Non-pigmented ciliary epithelial cell (primary cell): ENCODE data around the gene NUDT7.

Experiments used
- DNase-seq: peaks from one replicate; pipeline ENCODE4 v3.0.0-alpha.2; 2010; ENCODE audit warnings: low read depth

The NUDT7 gene

GRCh38 chr16:77722309-77723107 is at the start of gene NUDT7:
Gene NUDT7 (plus strand): TSS chr16:77722514. CDS start chr16:77722583, 69 bp downstream.
- peak; percentile 89 for DNase-seq

DNA sequence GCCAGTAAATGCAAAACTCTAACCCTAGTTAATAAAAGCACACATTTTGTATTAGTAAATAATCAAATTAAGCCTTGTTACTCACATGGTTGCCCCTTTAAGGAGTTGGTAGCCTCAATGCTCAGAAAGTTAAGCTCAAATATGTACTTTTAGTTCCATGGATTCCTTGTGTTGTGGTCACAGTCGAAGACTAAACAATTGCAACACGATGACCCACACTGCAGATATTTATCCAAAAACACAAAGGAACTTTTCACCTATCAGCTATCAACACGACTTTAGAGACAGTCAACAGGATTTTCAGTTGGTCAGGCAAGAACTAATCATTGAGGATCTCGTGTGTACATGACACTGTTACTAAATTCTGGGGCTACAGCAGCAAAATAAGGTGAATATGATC is 47.4 kb upstream of the NUDT7 start:
- DNase-seq: peak; percentile 76

DNA sequence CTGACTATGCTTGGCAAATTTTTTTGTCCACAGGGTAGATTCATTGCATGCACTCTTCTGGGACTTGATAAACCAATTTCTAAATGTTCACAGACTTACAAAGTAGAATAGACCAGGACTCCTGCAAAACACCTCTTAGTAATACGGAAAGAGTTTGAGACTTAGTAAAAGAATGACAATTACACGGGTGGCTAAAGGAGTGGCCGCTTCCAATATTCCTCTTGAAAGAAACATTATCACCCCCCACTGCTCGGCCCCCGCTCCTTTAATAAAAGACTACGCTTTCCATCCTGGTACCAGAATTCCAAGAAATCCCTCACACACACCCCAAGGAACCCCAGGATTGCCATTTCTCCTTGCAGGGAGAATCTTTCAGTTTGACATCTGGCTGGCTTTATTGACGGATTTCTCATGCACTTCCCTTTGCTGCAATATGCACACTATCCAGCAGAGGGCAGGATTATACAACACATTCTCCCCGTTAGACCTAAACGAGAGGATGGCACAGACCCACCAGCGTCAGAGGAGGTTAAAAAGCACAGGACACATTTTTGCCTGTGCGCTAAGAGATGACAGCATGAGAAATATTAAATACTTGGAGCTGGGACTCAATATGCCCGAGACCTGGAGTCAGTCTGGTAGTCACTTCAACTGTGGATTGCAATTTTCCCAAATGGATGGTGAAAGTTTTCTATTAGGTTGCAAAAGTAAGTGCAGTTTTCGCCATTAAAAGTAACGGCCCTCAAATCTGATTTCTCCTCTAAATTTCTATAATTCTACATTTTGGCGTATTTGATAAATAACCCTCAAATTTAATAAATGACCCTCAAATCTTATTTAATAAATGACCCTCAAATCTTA is 46.6 kb upstream of the NUDT7 start:
- DNase-seq: peak; percentile 54

DNA sequence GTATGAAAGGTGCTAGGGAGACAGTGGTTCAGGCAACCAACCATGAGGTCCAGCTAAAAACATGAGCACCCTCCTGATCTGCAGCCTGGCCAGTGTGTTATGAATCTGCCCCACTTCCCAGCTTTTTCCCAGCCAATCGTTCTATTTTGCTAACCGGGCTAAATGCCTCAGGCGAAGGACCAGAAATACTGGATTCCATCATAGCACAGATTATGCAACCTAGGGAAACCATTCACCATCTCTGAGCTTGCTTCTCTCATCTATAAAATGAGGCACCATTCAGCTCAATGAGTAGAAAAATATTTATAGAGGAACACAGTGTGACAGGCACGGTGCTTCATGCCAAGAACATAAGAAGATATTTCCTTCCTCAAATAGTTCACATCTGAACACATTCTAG is 45.2 kb upstream of the NUDT7 start:
- DNase-seq: no peak

DNA sequence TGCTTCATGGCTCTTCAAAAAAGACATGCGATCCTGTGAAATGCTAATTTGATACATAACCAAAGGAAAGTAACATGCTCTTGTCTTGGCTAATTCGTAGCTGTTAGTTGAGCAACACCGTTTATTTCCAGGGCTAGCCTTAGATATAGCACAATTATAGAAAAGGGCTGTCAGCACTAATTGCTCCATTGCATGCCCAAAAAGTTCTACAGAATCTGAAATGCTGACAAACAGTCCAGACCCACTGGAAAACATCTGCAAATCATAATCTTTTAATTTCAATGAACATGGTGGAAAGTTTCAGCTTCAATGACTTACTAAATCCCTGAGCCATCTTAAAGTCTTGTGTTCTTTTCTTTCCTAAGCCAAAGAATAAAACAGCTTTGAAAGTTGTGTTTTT is 42.9 kb upstream of the NUDT7 start:
- DNase-seq: no peak

GRCh38 chr16:77679901-77680300 is 42.4 kb upstream of the NUDT7 start:
- DNase-seq: no peak

DNA sequence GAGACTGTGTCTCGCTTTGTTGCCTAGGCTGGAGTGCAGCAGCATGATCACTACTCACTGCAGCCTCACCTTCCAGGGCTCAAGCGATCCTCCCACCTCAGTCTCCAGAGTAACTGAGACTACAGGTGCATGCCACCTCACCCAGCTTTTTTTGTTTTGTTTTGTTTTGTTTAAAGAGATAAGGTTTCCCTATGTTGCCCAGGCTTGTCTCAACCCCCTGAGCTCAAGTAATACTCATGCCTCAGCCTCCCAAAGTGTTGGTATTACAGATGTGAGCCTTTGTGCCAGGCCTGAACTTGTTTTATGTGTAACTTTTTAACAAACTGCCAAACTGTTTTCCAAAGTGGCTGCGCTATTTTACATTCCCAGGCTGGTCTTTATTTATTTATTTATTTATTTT is 41.8 kb upstream of the NUDT7 start:
- DNase-seq: no peak

- DNase-seq: no peak
These were observed 39.7 kb upstream of the NUDT7 start for GRCh38 chr16:77682586-77682985.

DNA sequence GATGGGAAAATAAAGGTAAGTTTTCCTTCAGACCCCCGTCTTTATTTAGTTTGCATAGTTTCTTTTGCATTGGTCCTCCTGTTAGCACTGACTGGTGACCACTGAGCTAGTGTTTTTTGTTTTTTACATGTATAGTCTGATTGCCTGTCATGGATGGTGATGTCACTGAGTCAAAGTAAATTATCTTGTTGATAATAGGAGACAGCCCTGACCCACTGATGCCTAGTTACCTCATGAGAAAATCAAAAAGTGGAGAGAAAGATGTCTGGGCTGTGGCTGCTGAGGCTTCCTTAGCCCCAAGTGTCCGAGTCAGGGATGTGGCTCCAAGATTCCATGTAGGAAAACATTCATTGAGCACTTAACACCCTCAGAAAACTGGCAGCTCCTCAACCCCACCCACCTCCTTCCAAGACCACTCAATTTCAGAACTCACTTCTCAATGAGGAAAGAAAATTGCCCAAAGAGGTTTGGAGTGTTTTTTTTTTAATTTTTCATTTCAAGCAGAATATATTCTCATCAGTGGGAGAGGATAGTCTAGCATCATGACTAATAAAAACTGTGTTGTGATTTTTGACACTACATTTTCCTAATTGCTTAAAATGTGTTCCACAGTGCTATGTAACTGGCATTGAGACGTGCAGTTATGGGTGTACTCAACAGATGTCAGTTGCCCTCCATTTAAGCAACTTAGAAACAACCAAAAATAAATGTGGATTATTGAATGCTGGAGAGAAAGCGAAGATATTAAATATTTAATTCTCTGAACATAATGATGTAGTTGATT is 38.7 kb upstream of the NUDT7 start:
- DNase-seq: no peak

DNA sequence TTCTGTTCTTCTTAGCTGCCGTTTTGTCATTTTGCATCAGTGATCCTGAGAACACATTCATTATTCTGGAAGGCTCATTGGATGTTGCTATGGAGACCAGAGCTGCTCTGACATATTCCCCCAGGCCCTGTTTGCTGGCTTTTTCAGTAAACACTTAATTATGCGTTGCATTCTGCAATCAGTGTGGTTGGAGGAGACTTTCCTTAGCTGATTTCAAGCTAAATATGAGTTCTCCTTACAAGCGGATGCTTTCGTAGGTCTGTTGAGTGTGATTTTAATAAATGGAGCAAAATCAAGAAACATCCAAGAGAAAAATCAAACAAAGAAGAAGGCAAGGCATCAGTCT is 38.2 kb upstream of the NUDT7 start:
- no peak for DNase-seq

GRCh38 chr16:77686385-77686784 is 35.9 kb upstream of the NUDT7 start:
- DNase-seq: no peak

- DNase-seq: no peak
These were observed 32.3 kb upstream of the NUDT7 start for GRCh38 chr16:77689971-77690370.

DNA sequence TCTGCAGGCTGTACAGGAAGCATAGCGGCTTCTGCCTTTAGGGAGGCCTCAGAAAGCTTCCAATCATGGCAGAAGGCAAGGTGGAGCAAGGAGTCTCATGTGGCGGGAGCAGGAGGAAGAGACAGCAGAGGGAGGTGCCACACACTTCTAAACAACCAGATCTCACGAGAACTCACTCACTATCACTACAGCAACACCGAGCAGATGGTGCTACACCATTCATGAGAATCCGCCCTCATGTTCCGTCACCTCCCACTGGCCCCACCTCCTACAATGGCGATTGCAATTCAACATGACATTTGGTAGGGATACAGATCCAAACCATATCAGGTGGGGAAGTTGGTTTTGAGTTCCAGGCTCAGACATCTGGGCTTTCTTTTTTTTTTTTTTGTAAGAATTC is 31.9 kb upstream of the NUDT7 start:
- no peak for DNase-seq

DNA sequence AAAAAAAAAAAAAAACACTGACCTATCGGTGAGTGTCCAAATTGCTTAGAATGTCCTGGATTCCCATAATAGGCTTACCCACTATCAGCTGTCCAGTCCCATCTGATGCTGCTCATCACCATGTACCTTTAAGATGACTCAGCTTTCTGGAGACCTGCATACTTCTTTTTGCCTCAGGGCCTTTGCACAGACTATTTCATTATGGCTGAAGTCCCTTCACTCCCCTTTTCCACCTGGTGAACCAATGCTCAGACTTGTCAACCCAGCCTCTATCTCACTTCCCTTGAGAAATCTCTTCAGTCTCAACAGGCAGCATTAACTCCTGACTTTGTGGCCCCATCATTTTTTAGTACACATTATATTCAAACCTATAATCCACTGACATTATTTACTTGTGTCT is 29.7 kb upstream of the NUDT7 start:
- DNase-seq: no peak

GRCh38 chr16:77696149-77696548 is 26.2 kb upstream of the NUDT7 start:
- no peak for DNase-seq

GRCh38 chr16:77700846-77701245 is 21.5 kb upstream of the NUDT7 start:
- DNase-seq: no peak

- DNase-seq: no peak
These were observed 17.0 kb upstream of the NUDT7 start for GRCh38 chr16:77705351-77705750.

GRCh38 chr16:77711179-77711578 is 11.1 kb upstream of the NUDT7 start:
- DNase-seq: no peak

DNA sequence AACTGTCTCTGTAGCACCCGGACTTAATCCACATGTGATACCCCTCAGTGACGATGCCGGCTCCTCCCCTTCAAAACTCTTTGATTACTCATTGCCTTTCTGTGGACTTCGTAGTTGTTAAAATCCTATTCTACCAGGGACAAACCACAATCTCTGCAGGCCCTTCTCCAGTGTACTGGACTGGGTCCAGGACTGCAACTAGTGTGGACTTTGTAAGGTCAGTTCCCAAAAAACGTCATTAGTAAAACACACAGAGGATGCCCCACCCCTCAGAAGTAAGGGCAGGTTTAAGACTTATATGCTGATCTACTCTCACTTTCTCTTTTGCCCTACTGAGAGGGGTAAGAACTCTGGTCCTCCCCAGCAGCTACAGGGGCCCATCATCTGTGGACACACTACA is 10.5 kb upstream of the NUDT7 start:
- DNase-seq: no peak

DNA sequence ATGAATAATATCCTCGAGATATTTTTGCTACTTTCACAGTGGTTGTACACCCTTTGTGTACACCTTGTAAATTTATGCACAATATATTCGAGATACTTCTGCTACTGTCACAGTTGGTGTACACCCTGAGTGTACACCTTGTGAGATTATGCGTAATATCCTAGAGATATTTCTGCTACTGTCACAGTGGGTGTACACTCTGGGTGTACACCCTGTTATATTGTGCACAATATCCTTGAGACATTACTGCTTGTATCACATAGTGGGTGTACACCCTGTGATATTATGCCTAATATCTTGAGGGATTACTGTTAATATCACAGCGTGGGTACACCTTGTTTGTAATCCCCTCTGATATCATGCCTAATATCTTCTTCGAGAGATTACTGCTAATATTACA is 7.2 kb upstream of the NUDT7 start:
- DNase-seq: no peak

- no peak for DNase-seq
These were observed 484 bp upstream of the NUDT7 start for GRCh38 chr16:77721752-77722308.

GRCh38 chr16:77723108-77723514 is 797 bp downstream of the NUDT7 start:
- DNase-seq: no peak
